ENCODE data around the gene SND1. TPM values are rescaled to one million over a fixed set of nuclear protein-coding genes. Genes with fewer than 3 reads are reported as not detected.

Gene SND1
- polyA plus RNA-seq, 3 donors = 67.1 to 171 (median 69.6) TPM

- 86 to 95% (median 91%) methylated on average over 6 of the region's 6 CpGs for WGBS, 3 donors
- H3K27ac ChIP-seq (ENCODE audit: low read depth, low read length) = no peak overlapping the region
These were observed 465.7 kb downstream of the SND1 start for GRCh38 chr7:128117691-128118090.

GRCh38 chr7:128119036-128119435, 467.0 kb downstream of the SND1 start:
- H3K27ac ChIP-seq (ENCODE audit: low read depth, low read length) = no peak overlapping the region
- 84 to 95% (median 88%) methylated on average over 5 of the region's 5 CpGs for WGBS, 3 donors

- H3K27ac ChIP-seq (ENCODE audit: low read depth, low read length) = no peak overlapping the region
- 97 to 99% (median 98%) methylated on average over 7 of the region's 7 CpGs for WGBS, 3 donors
These were observed 468.1 kb downstream of the SND1 start for GRCh38 chr7:128120116-128120515.

GRCh38 chr7:128120976-128121490, 469.0 kb downstream of the SND1 start:
- 46 to 80% (median 73%) methylated on average over 7 of the region's 7 CpGs for WGBS, 3 donors
- H3K27ac ChIP-seq (ENCODE audit: low read depth, low read length) = no peak overlapping the region

- WGBS, 3 donors = 35 to 76% (median 37%) methylated on average over 21 of the region's 21 CpGs
- H3K27ac ChIP-seq (ENCODE audit: low read depth, low read length) = no peak overlapping the region
These were observed 469.9 kb downstream of the SND1 start for GRCh38 chr7:128121711-128122530.

GRCh38 chr7:128122576-128123290, 470.7 kb downstream of the SND1 start:
- WGBS, 3 donors = 55 to 74% (median 61%) methylated on average over 12 of the region's 12 CpGs
- no peak overlapping the region for H3K27ac ChIP-seq (ENCODE audit: low read depth, low read length)

- H3K27ac ChIP-seq (ENCODE audit: low read depth, low read length) = no peak overlapping the region
- 80 to 82% (median 80%) methylated on average over 12 of the region's 12 CpGs for WGBS, 3 donors
These were observed 471.5 kb downstream of the SND1 start for GRCh38 chr7:128123291-128124037.

GRCh38 chr7:128124786-128125185, 472.8 kb downstream of the SND1 start:
- no peak overlapping the region for H3K27ac ChIP-seq (ENCODE audit: low read depth, low read length)
- 48 to 63% (median 56%) methylated on average over 4 of the region's 4 CpGs for WGBS, 3 donors

GRCh38 chr7:128125816-128126215, 473.8 kb downstream of the SND1 start:
- WGBS, 3 donors = 8 to 74% (median 19%) methylated on average over 1 of the region's 1 CpG

GRCh38 chr7:128128401-128128800, 476.4 kb downstream of the SND1 start:
- 75 to 88% (median 80%) methylated on average over 3 of the region's 3 CpGs for WGBS, 3 donors
- H3K27ac ChIP-seq (ENCODE audit: low read depth, low read length) = no peak overlapping the region

More at GRCh38 chr7:128125816-128126215, 473.8 kb downstream of the SND1 start:
- no peak overlapping the region for H3K27ac ChIP-seq (ENCODE audit: low read depth, low read length)

- no peak overlapping the region for H3K27ac ChIP-seq (ENCODE audit: low read depth, low read length)
- WGBS, 3 donors = 69 to 88% (median 73%) methylated on average over 12 of the region's 12 CpGs
These were observed 477.4 kb downstream of the SND1 start for GRCh38 chr7:128129224-128129864.

GRCh38 chr7:128131115-128131514, 479.1 kb downstream of the SND1 start:
- H3K27ac ChIP-seq (ENCODE audit: low read depth, low read length) = no peak overlapping the region
- WGBS, 3 donors = 79 to 90% (median 88%) methylated on average over 2 of the region's 2 CpGs

GRCh38 chr7:128131731-128132130, 479.7 kb downstream of the SND1 start:
- H3K27ac ChIP-seq (ENCODE audit: low read depth, low read length) = no peak overlapping the region
- WGBS, 3 donors = 55 to 71% (median 65%) methylated on average over 4 of the region's 4 CpGs

- H3K27ac ChIP-seq (ENCODE audit: low read depth, low read length) = no peak overlapping the region
- 56 to 64% (median 63%) methylated on average over 9 of the region's 9 CpGs for WGBS, 3 donors
These were observed 480.6 kb downstream of the SND1 start for GRCh38 chr7:128132426-128133069.

GRCh38 chr7:128135159-128135514, 483.1 kb downstream of the SND1 start:
- no peak overlapping the region for H3K27ac ChIP-seq (ENCODE audit: low read depth, low read length)
- WGBS, 3 donors = 4 to 13% (median 12%) methylated on average over 4 to 6 of the region's 6 CpGs

GRCh38 chr7:128135515-128136214, 483.7 kb downstream of the SND1 start:
- WGBS, 3 donors = 1% methylated on average over 50 to 57 of the region's 57 CpGs

GRCh38 chr7:128136215-128136597, 484.2 kb downstream of the SND1 start:
- 4 to 8% (median 6%) methylated on average over 19 to 22 of the region's 22 CpGs for WGBS, 3 donors
- no peak overlapping the region for H3K27ac ChIP-seq (ENCODE audit: low read depth, low read length)

More at GRCh38 chr7:128135515-128136214, 483.7 kb downstream of the SND1 start:
- no peak overlapping the region for H3K27ac ChIP-seq (ENCODE audit: low read depth, low read length)

Measured in adipose tissue (tissue), 3 donors.